CMK (cell line): Measurements from ENCODE around the gene ARHGAP26.
"Not testable (repeated sequence)": the region's sequence is repeated elsewhere in the genome, so short reads cannot be mapped to it uniquely, and the experiment has no call there.

ENCODE experiments used
- DNase-seq: peaks from one replicate; pipeline ENCODE4 v3.0.0-alpha.2; 2010; ENCODE audit warnings: low read depth

The ARHGAP26 gene

GRCh38 chr5:143085319-143085917 is 315.2 kb downstream of the ARHGAP26 start:
- DNase-seq: no peak

- no peak for DNase-seq
These were observed 316.4 kb downstream of the ARHGAP26 start for GRCh38 chr5:143086546-143086907.

- no peak for DNase-seq
These were observed 316.9 kb downstream of the ARHGAP26 start for GRCh38 chr5:143086908-143087637.

DNA sequence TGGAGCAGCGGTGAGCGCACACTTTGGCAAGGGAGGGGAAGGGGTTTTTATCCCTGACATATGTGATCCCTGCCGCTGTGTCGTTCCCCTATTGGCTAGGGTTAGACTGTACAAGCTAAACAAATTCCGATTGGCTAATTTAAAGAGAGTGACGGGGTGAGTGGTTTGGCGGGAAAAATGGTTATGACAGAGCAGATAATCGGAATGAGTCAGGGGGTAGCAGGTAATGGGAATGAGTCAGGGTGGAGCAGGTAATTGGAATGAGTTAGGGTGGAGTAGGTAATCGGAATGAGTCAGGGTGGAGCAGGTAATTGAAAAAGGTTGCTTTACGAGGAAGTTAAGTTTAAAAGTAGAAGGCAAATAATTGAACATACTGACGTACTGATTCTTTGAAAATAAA is 318.5 kb downstream of the ARHGAP26 start:
- DNase-seq: not testable (repeated sequence)

DNA sequence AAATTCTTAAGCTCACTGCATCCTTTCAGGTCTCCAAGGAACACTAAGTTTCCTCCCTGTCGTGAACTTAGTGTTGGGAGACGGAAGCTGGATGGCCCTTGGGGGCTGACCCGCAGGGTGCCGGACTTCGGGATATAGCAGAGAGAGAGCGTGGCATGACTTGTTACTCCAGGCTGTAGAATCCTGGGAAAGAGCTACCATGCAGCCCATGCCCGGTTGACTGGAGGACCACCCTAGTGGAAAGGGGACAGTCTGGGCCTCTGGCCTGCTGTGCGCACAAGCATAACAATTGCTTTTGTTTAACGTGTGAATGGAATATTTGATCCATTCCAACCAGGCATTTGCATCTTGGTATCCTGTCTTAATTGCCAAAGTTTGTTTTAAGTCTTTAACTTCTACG is 319.9 kb downstream of the ARHGAP26 start:
- not testable (repeated sequence) for DNase-seq

GRCh38 chr5:143092711-143093451 is 322.7 kb downstream of the ARHGAP26 start:
- not testable (repeated sequence) for DNase-seq

DNA sequence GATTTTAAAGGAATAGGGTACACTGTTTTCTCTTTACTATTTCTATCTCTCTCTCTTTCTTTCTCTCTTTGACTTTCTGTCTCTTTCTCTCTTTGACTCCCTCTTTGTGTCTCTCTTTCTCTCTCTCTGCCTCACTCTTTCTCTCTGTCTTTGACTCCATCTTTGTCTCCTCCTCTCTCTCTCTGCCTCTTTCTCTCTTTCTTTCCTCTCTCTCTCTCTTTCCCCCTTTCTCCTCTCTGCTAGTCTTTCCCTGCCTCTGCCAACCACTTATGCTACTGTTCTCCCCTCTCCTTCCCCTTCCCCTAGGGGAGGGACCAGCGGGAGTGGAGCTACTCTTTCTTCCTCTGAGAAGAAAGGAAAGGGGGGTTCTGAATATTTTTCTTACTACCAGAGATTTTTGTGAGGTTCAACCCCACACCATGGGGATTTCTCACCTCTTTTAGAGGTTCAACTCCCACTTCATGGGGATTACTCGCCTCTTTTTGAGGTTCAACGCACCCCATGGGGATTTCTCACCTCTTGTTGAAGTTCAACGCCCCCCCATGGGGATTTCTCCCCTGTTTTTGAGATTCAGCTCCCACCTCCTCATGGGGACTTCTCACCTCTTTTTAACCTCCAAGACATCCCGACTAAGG is 323.4 kb downstream of the ARHGAP26 start:
- no peak for DNase-seq

DNA sequence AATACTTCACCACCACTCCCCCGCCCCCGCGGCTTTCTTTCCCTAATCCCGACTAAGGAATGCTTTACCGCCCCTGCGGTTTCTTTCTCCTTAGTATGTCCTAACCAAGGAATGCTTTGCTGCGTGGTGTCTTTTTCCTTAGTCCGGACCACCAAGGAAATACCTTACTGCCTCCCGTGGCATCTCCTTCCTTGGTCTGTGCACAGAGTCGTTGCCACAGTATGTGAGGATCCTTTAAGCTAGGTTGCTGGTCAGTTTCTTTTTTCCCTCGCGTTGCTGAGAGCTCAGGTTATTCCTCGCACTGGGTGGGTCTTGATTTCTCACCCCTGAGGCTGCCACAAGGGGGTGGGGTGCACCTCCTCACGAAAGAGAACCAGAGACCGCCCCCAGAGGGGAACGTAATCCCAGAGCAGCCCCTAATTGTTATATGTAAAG is 323.9 kb downstream of the ARHGAP26 start:
- DNase-seq: no peak

DNA sequence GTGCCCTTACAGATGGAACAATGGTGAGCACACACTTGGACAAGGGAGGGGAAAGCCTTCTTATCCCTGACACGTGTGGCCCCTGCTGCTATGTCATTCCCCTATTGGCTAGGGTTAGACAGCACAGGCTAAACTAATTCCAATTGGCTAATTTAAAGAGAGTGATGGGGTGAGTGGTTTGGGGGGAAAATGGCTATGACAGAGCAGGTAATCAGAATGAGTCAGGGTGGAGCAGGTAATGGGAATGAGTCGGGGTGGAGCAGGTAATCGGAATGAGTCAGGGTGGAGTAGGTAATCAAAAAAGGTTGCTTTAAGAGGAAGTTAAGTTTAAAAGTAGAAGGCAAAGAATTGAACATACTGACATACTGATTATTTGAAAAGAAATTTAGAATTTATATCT is 324.4 kb downstream of the ARHGAP26 start:
- DNase-seq: not testable (repeated sequence)

GRCh38 chr5:143101121-143101520 is 330.9 kb downstream of the ARHGAP26 start:
- no peak for DNase-seq

DNA sequence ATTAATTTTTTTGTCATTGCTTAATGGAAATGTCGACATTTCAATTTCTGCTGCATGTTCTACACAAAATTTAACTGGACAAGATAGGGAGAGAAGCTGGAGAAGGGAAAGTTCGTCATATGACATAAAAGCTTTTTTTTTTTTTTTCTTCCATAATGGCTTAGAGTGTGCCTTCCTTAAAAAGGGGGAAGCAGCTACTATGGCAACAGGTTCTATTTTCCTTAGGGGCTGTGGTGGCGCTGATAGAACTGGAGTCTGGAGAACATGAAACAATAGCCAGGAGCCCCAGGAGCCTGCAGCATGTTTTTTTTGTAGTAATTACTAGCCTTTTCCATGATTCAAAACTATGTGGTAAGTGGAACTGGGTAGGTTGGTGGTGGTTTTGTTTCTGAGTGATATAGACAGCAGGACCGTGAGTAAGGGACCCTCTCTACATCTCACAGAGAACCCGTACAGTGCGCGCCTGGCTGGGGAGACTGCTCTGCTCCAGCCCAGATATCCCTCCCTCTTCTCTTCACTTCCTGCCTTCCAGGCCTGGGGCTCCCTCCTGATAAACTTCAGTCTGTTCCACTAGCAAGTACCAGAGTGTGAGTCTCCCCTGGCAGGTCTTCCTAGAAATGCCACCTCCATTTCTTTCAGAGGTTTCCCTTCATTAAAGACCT is 331.7 kb downstream of the ARHGAP26 start:
- DNase-seq: no peak

GRCh38 chr5:143102411-143102810 is 332.2 kb downstream of the ARHGAP26 start:
- no peak for DNase-seq

DNA sequence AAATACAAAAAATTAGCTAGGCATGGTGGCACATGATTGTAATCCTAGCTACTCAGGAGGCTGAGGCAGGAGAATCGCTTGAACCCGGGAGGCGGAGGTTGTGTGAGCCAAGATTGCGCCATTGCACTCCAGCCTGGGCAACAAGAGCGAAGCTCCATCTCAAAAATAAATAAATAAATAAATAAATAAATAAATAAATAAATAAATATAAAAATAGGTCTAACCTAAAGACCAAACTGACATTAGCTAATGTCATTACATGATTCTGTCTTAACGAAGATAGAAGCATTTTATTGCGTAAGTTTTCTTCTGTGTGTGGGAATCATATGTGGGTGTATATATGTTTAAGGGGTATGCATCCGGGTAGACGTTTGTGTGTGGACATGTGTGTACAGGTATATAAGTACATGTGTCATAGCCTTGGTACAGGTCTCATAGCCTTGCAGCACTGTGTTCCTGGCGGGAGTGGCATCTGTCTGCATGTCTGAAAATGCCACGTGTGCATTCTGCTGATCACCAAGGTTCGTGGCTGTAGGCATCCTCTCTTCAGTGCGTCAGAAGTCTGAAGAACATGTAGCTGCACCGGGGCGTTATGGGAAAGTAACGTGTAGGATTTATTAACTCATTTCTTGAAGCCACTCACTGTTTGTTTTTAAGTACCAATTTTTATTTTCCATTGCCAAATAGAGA is 335.2 kb downstream of the ARHGAP26 start:
- no peak for DNase-seq

GRCh38 chr5:143106174-143106573 is 336.0 kb downstream of the ARHGAP26 start:
- DNase-seq: no peak

DNA sequence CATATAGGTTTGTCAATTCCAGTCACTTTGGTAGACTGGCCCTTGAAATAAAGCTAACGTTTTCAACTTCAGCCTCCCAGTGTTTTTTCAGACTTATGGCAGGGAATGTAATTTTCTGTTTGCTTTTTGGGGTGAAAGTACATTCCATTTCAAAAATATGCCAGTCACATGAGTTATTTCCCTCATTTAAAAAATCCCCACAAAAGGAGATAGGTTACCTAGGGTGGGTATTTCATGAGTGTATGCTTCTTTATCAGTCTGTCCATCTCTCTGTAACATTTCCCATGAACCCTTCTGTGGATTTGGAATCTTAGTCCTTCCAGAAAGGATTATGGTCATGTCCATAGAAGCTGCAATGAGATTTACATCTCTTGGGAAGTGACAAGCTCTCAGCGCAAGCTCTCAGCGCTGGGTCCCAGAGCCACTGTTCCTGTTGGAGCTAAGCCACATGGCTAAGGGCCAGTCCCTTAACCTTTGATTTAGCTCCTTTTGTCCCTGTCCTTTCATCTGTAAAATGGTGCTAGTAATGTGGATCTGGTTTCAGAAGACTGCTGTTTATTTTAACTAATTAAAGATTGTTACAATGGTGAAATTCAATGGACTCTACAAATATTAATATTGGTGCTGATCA is 338.4 kb downstream of the ARHGAP26 start:
- DNase-seq: no peak

DNA sequence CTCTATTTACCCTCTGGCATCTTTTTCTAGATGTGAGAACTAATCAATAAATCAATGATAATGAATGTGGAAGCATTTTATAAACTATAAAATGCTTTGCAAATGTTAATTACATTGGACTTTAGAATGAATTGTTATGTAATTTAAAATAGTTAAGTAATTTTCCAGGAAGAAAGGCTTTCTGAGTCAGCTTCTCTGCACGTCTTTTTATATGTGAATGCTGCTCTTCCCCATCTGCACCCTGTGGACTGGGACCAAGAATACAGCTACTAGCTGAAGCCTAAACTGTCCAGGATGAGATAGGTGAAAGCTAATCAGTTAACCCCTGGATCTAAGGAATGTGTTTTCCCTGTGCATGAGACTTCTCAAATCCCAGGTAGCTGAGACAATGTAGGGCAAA is 340.4 kb downstream of the ARHGAP26 start:
- DNase-seq: no peak

DNA sequence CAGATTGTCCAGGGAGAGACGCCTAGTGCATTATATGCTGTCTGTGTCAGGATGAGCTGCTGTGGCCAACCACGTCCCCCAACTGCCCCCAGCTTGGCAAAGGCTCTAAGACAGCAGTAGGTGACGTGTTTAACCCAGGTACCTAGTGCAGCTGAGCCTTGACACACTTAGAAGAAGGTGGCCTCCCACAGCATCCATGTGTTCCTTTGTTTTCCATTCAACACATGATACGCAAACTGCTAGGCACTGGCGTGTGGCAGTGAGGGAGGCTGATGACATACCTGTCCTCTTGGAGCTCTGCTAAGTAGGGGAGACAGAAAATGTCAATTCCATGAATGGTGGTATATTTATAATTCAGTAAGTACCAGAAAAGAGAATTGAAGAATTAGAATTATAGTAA is 341.6 kb downstream of the ARHGAP26 start:
- DNase-seq: no peak

GRCh38 chr5:143113461-143113860 is 343.3 kb downstream of the ARHGAP26 start:
- DNase-seq: no peak

- no peak for DNase-seq
These were observed 344.3 kb downstream of the ARHGAP26 start for GRCh38 chr5:143114481-143114880.

DNA sequence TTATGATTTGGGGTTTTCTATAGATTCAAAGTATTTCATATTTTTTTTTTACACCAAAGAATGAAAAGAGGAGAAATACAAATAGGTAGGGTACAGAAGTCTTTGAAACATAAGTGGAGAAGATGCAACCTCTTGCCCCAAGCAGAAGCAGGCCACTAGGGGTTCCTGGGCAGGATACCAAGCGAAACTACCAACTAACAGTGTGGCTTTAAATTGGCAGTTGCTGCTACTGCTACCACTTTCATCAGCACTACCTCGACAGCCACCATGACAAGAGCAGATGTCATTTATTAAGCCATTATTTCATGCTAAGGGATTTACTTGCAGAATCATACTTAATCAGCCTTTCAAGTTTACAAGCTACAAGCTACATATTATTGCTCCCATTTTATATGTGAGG is 345.2 kb downstream of the ARHGAP26 start:
- DNase-seq: no peak

GRCh38 chr5:143116814-143117213 is 346.6 kb downstream of the ARHGAP26 start:
- DNase-seq: no peak
